ENCODE results near the gene TMTC1. TPM values are rescaled to one million over a fixed set of nuclear protein-coding genes. Genes with fewer than 3 reads are reported as not detected.

The TMTC1 gene
- total and polyA plus RNA-seq, 10 donors = 3.4 to 210 (median 137) TPM

- no peak for TF ChIP-seq POLR2AphosphoS5 (IDR thresholded peaks at IDR 0.05)
- peak overlapping the region in 2 of 8 donors; percentile 11 to 16 for H3K27ac ChIP-seq
- H3K4me1 ChIP-seq = peaks cover 3 to 80% (median 32%) of the 10 kb centered on the region in 6 donors
- no peaks in the 10 kb centered on the region for H3K27me3 ChIP-seq (replicated peaks in 1 of 7)
- 80 to 97% (median 88%) methylated on average over 2 of the region's 2 CpGs for WGBS, 5 donors
- H3K36me3 ChIP-seq = peaks cover 0 to 22% (median 0%) of the 10 kb centered on the region in 6 donors
- DNase-seq = no peak
- no peak overlapping the region for H3K4me3 ChIP-seq
- intact Hi-C loops (cut with DNase I; ENCODE audit: low total_unique reads) = no loop called here
- no peaks in the 10 kb centered on the region for H3K9me3 ChIP-seq
Observed at GRCh38 chr12:29732191-29732590, 51.6 kb downstream of the TMTC1 start.

- DNase-seq = no peak
- Histone ChIP-seq H3K9me3 (no peaks in the 10 kb centered on the region), H3K27me3 (replicated peaks in 1 of 7) (no peaks in the 10 kb centered on the region), H3K4me1 (peaks cover 3 to 86% (median 32%) of the 10 kb centered on the region in 6 donors), H3K27ac (peak overlapping the region in 1 of 8 donors; percentile 11), H3K4me3 (no peak overlapping the region), H3K36me3 (peaks cover 0 to 19% (median 0%) of the 10 kb centered on the region in 6 donors)
- WGBS, 5 donors = 39 to 80% (median 77%) methylated on average over 2 of the region's 2 CpGs
- TF ChIP-seq, protein P1, sequence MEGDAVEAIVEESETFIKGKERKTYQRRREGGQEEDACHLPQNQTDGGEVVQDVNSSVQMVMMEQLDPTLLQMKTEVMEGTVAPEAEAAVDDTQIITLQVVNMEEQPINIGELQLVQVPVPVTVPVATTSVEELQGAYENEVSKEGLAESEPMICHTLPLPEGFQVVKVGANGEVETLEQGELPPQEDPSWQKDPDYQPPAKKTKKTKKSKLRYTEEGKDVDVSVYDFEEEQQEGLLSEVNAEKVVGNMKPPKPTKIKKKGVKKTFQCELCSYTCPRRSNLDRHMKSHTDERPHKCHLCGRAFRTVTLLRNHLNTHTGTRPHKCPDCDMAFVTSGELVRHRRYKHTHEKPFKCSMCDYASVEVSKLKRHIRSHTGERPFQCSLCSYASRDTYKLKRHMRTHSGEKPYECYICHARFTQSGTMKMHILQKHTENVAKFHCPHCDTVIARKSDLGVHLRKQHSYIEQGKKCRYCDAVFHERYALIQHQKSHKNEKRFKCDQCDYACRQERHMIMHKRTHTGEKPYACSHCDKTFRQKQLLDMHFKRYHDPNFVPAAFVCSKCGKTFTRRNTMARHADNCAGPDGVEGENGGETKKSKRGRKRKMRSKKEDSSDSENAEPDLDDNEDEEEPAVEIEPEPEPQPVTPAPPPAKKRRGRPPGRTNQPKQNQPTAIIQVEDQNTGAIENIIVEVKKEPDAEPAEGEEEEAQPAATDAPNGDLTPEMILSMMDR (IDR thresholded peaks at IDR 0.05 in 8 of 11, conservative IDR thresholded peaks at IDR 0.05 in 3 of 11) = no peak
- TF ChIP-seq POLR2A (IDR thresholded peaks at IDR 0.05) (no peak), POLR2AphosphoS5 (IDR thresholded peaks at IDR 0.05) (no peak)
- intact Hi-C loops (cut with DNase I; ENCODE audit: low total_unique reads) = no loop called here
Observed at GRCh38 chr12:29731591-29731990, 52.2 kb downstream of the TMTC1 start.

- H3K4me1 ChIP-seq = peaks cover 3 to 87% (median 33%) of the 10 kb centered on the region in 6 donors
- WGBS, 5 donors = 82 to 87% (median 85%) methylated on average over 5 of the region's 5 CpGs
Observed at GRCh38 chr12:29730481-29730880, 53.3 kb downstream of the TMTC1 start.

GRCh38 chr12:29728030-29728429, 55.7 kb downstream of the TMTC1 start:
- WGBS, 5 donors = 63 to 83% (median 65%) methylated on average over 7 of the region's 7 CpGs
- TF ChIP-seq POLR2A (IDR thresholded peaks at IDR 0.05) (no peak), POLR2AphosphoS5 (IDR thresholded peaks at IDR 0.05) (no peak)
- TF ChIP-seq, protein P1 (IDR thresholded peaks at IDR 0.05 in 8 of 11, conservative IDR thresholded peaks at IDR 0.05 in 3 of 11) = no peak
- Histone ChIP-seq H3K9me3 (no peaks in the 10 kb centered on the region), H3K4me3 (no peak overlapping the region), H3K27me3 (replicated peaks in 1 of 7) (no peaks in the 10 kb centered on the region), H3K27ac (peak overlapping the region in 2 of 8 donors; percentile 22 to 46), H3K4me1 (peaks cover 3 to 62% (median 28%) of the 10 kb centered on the region in 6 donors), H3K36me3 (peaks cover 0 to 5% (median 0%) of the 10 kb centered on the region in 6 donors)
- intact Hi-C loops (cut with DNase I; ENCODE audit: low total_unique reads) = no loop called here
- no peak for DNase-seq

More at GRCh38 chr12:29730481-29730880, 53.3 kb downstream of the TMTC1 start:
- intact Hi-C loops (cut with DNase I; ENCODE audit: low total_unique reads) = no loop called here
- H3K27ac ChIP-seq = no peak overlapping the region
- H3K9me3 ChIP-seq = no peaks in the 10 kb centered on the region
- H3K4me3 ChIP-seq = no peak overlapping the region
- H3K27me3 ChIP-seq (replicated peaks in 1 of 7) = no peaks in the 10 kb centered on the region
- no peak for DNase-seq
- TF ChIP-seq, protein P1 (IDR thresholded peaks at IDR 0.05 in 8 of 11, conservative IDR thresholded peaks at IDR 0.05 in 3 of 11) = no peak
- TF ChIP-seq POLR2AphosphoS5 (IDR thresholded peaks at IDR 0.05) (no peak), POLR2A (IDR thresholded peaks at IDR 0.05) (no peak)
- H3K36me3 ChIP-seq = peaks cover 0 to 13% (median 0%) of the 10 kb centered on the region in 6 donors

All from spleen (tissue), 11 donors.